H1 (cell line): ENCODE measurements around the gene AFAP1L1. TPM values are rescaled to one million over a fixed set of nuclear protein-coding genes. Genes with fewer than 3 reads are reported as not detected.
A peak's percentile ranks its signal among the peaks of the same experiment; 100 is the strongest.

Source experiments
- CTCF ChIA-PET: fragments of 300-600 bp; sonication (Branson Sonifier 250); formaldehyde crosslinking; loops from one replicate; lab custom pipeline; 2021; ENCODE audit not compliant: partially characterized antibody; lab: Charles Lee
- POLR2A ChIA-PET: fragments of 300-600 bp; sonication (Branson Sonifier 250); formaldehyde crosslinking; loops from one replicate; lab custom pipeline; 2021; ENCODE audit warnings: inconsistent platforms; ENCODE audit not compliant: partially characterized antibody; lab: Charles Lee
- DNase-seq, 2 experiments: peaks; one replicate each; pipeline versions ENCODE4 v3.0.0 to v3.0.0-alpha.2; 2010 to 2022; ENCODE audit warnings: low spot score in 2 of 2, low read depth in 1 of 2, mixed read lengths in 1 of 2
- FAIRE-seq: peaks from 2 replicates; lab custom pipeline; 2011; peaks lifted over from hg19 to GRCh38; lab: Jason Lieb, UNC
- H2AFZ ChIP-seq: 2 replicates; pipeline ENCODE4 v1.8.1; 2012; ENCODE audit warnings: low read length, inconsistent platforms
- H2AK5ac ChIP-seq: 2 replicates; pipeline ENCODE4 v1.6.1; 2013; ENCODE audit warnings: low read depth, low read length
- H2BK120ac ChIP-seq: replicated peaks from 2 replicates; pipeline ENCODE3; 2013; ENCODE audit warnings: low read depth, low read length, inconsistent platforms
- H2BK12ac ChIP-seq: 2 replicates; pipeline ENCODE4 v1.6.1; 2013; ENCODE audit warnings: low read depth, low read length
- H2BK15ac ChIP-seq: 2 replicates; pipeline ENCODE4 v1.6.1; 2013; ENCODE audit warnings: low read length
- H2BK20ac ChIP-seq: 2 replicates; pipeline ENCODE4 v1.6.1; 2013; ENCODE audit warnings: low read length
- H2BK5ac ChIP-seq: 2 replicates; pipeline ENCODE4 v1.6.1; 2013; ENCODE audit warnings: low read depth, low read length
- H3K14ac ChIP-seq: 2 replicates; pipeline ENCODE4 v1.6.1; 2013; ENCODE audit warnings: inconsistent platforms; ENCODE audit not compliant: insufficient read length
- H3K18ac ChIP-seq: 2 replicates; pipeline ENCODE4 v1.6.1; 2013; ENCODE audit warnings: low read length; ENCODE audit errors: extremely low read depth
- H3K23ac ChIP-seq: 2 replicates; pipeline ENCODE4 v1.6.1; 2013; ENCODE audit warnings: inconsistent platforms; ENCODE audit not compliant: insufficient read length
- H3K23me2 ChIP-seq: 2 replicates; pipeline ENCODE4 v1.6.1; 2013; ENCODE audit warnings: low read depth, low read length
- H3K27ac ChIP-seq: 2 replicates; pipeline ENCODE4 v1.6.1; 2011; ENCODE audit warnings: low read depth, low read length, inconsistent platforms
- H3K27me3 ChIP-seq, 4 experiments: replicated peaks in 1 of 4; 1 replicate in 1 of 4; 2 replicates in 3 of 4; pipeline versions ENCODE4 v1.6.1 to v1.8.1; 2011 to 2013; ENCODE audit warnings: low read length in 3 of 4, mild to moderate bottlenecking in 3 of 4, inconsistent platforms in 2 of 4, mixed read lengths in 2 of 4, moderate library complexity in 1 of 4; ENCODE audit not compliant: control insufficient read depth in 3 of 4, insufficient read depth in 3 of 4; ENCODE audit errors: extremely low read depth in 1 of 4
- H3K36me3 ChIP-seq, 4 experiments: 2 replicates each; pipeline versions ENCODE4 v1.6.1 to v1.8.1; 2011 to 2013; ENCODE audit warnings: mild to moderate bottlenecking in 4 of 4, low read length in 3 of 4, moderate library complexity in 2 of 4, control low read depth in 1 of 4, inconsistent platforms in 1 of 4; ENCODE audit not compliant: insufficient read depth in 4 of 4, control insufficient read depth in 2 of 4
- H3K4ac ChIP-seq: replicated peaks from 2 replicates; pipeline ENCODE3; 2013; ENCODE audit warnings: low read length, low read depth, mixed read lengths, inconsistent platforms; ENCODE audit not compliant: insufficient read length
- H3K4me1 ChIP-seq, 4 experiments: replicated peaks in 1 of 4; 1 replicate in 1 of 4; 2 replicates in 3 of 4; pipeline versions ENCODE4 v1.6.1 to v1.8.1; 2011 to 2013; ENCODE audit warnings: low read length in 3 of 4, inconsistent platforms in 2 of 4, mixed read lengths in 1 of 4; ENCODE audit not compliant: insufficient read depth in 4 of 4, control insufficient read depth in 3 of 4
- H3K4me2 ChIP-seq, 2 experiments: 2 replicates each; pipeline versions ENCODE4 v1.6.1 to v1.8.1; 2011 to 2013; ENCODE audit warnings: low read depth in 2 of 2, low read length in 2 of 2, control low read depth in 1 of 2, inconsistent platforms in 1 of 2, mild to moderate bottlenecking in 1 of 2; ENCODE audit not compliant: insufficient read depth in 1 of 2
- H3K4me3 ChIP-seq, 4 experiments: fragments of 200-600, 300-600 bp in 1 of 4; sonication (generic), shearing (Covaris generic), sonication (Bioruptor Twin) in 1 of 4; 2 replicates each; pipeline versions ENCODE4 v1.5.1 to v1.8.1; 2011 to 2016; ENCODE audit warnings: low read length in 4 of 4, low read depth in 3 of 4, control low read depth in 2 of 4, inconsistent platforms in 2 of 4, mild to moderate bottlenecking in 2 of 4, mixed read lengths in 1 of 4, moderate library complexity in 1 of 4; ENCODE audit not compliant: insufficient read depth in 2 of 4; ENCODE audit errors: extremely low read depth in 1 of 4
- H3K56ac ChIP-seq: replicated peaks from 2 replicates; pipeline ENCODE3; 2013; ENCODE audit warnings: low read depth, mild to moderate bottlenecking, mixed read lengths, low read length, inconsistent platforms; ENCODE audit not compliant: insufficient read length
- H3K79me1 ChIP-seq: 2 replicates; pipeline ENCODE4 v1.6.1; 2013; ENCODE audit warnings: low read depth, low read length, control low read depth
- H3K79me2 ChIP-seq, 2 experiments: 2 replicates each; pipeline versions ENCODE4 v1.6.1 to v1.8.1; 2012 to 2013; ENCODE audit warnings: low read length in 2 of 2, mild to moderate bottlenecking in 2 of 2, inconsistent platforms in 1 of 2; ENCODE audit not compliant: insufficient read depth in 2 of 2, control insufficient read depth in 1 of 2
- H3K9ac ChIP-seq, 4 experiments: replicated peaks in 1 of 4; 1 replicate in 1 of 4; 2 replicates in 3 of 4; pipeline versions ENCODE4 v1.6.1 to v1.8.1; 2011 to 2013; ENCODE audit warnings: low read depth in 3 of 4, low read length in 3 of 4, control low read depth in 2 of 4, mild to moderate bottlenecking in 2 of 4, moderate library complexity in 2 of 4, inconsistent platforms in 1 of 4; ENCODE audit errors: extremely low read depth in 1 of 4
- H3K9me3 ChIP-seq, 2 experiments: 2 replicates each; pipeline versions ENCODE4 v1.6.1 to v1.8.1; 2012 to 2013; ENCODE audit warnings: mild to moderate bottlenecking in 2 of 2, moderate library complexity in 2 of 2, control low read depth in 1 of 2, inconsistent platforms in 1 of 2, low read depth in 1 of 2, low read length in 1 of 2, mixed read lengths in 1 of 2; ENCODE audit not compliant: insufficient read depth in 2 of 2
- H4K20me1 ChIP-seq, 2 experiments: replicated peaks in 1 of 2; 2 replicates each; pipeline versions ENCODE3 to v1.8.1; 2011 to 2013; ENCODE audit warnings: inconsistent platforms in 2 of 2, low read length in 2 of 2, mild to moderate bottlenecking in 1 of 2; ENCODE audit not compliant: insufficient read depth in 2 of 2, control insufficient read depth in 1 of 2
- H4K5ac ChIP-seq: 2 replicates; pipeline ENCODE4 v1.6.1; 2013; ENCODE audit warnings: low read length, low read depth, mixed read lengths, inconsistent platforms; ENCODE audit not compliant: insufficient read length
- H4K8ac ChIP-seq: 2 replicates; pipeline ENCODE4 v1.8.0; 2013; ENCODE audit warnings: mild to moderate bottlenecking, moderate library complexity, low read length, inconsistent platforms; ENCODE audit not compliant: insufficient read depth; ENCODE audit errors: extremely low read depth
- H4K91ac ChIP-seq: replicated peaks from 2 replicates; pipeline ENCODE3; 2013; ENCODE audit warnings: low read length, mixed read lengths, inconsistent platforms; ENCODE audit not compliant: insufficient read length
- CTCF ChIP-seq, 3 experiments: IDR thresholded peaks; 1 replicate in 2 of 3; 2 replicates in 1 of 3; pipeline versions ENCODE4 v1.5.1 to v1.6.1; 2011; ENCODE audit warnings: low read length in 3 of 3, mild to moderate bottlenecking in 3 of 3, inconsistent platforms in 2 of 3, low read depth in 1 of 3, moderate library complexity in 1 of 3; ENCODE audit not compliant: insufficient read depth in 1 of 3; ENCODE audit errors: control extremely low read depth in 1 of 3
- E2F6 ChIP-seq: IDR thresholded peaks from 2 replicates; pipeline ENCODE4 v1.6.1; 2012; ENCODE audit warnings: inconsistent platforms
- MAX ChIP-seq: IDR thresholded peaks from 2 replicates; pipeline ENCODE4 v1.6.1; 2012; ENCODE audit warnings: inconsistent platforms
- RNF2 ChIP-seq: fragments of 200-900, 300-1000 bp; sonication (generic); IDR thresholded peaks from 2 replicates; pipeline ENCODE4 v1.7.1; 2016; ENCODE audit warnings: borderline replicate concordance, low read depth, mild to moderate bottlenecking, antibody characterized with exemption, low read length; ENCODE audit not compliant: poor library complexity, severe bottlenecking; ENCODE audit errors: missing control alignments
- SAP30 ChIP-seq: fragments of 300-600 bp; sonication (generic); IDR thresholded peaks from 2 replicates; pipeline ENCODE4 v1.7.1; 2012; ENCODE audit warnings: low read length, moderate library complexity, mild to moderate bottlenecking, inconsistent platforms; ENCODE audit not compliant: insufficient read depth, insufficient replicate concordance
- YY1 ChIP-seq: IDR thresholded peaks from 2 replicates; pipeline ENCODE4 v1.6.1; 2011; ENCODE audit warnings: low read depth, mild to moderate bottlenecking, low read length
- WGBS, 2 experiments: shearing (Covaris generic) in 1 of 2; methylation state at CpG; one replicate each; pipeline versions ENCODE4 v1.1.6 to v1.1.7; 2013 to 2015; ENCODE audit warnings: low lambda C conversion rate in 2 of 2, mixed read lengths in 2 of 2, inconsistent platforms in 1 of 2, low coverage in 1 of 2, missing lambda C conversion rate in 1 of 2; ENCODE audit not compliant: insufficient replicate concordance in 2 of 2, insufficient coverage in 1 of 2, insufficient read length in 1 of 2; ENCODE audit errors: extremely low coverage in 1 of 2, missing lambda C conversion rate in 1 of 2; 5-methylcytosine and 5-hydroxymethylcytosine counted together
- polyA plus RNA-seq, 7 experiments: library from polyadenylated mRNA; depleted of rRNA in 3 of 7; stranded (reverse) in 5 of 7; unstranded in 2 of 7; fragments of >200 nt in 5 of 7; fragments of 200-250 nt in 2 of 7; gene quantifications; 1 replicate in 5 of 7; 2 replicates in 1 of 7; 4 replicates in 1 of 7; pipeline versions ENCODE4 v1.2.1 to v1.2.3, GENCODE V29; 2011 to 2013; ENCODE audit warnings: missing spikeins in 2 of 7, mixed read lengths in 2 of 7
- total RNA-seq: library from RNA; stranded (reverse); fragmentation: NEBNext Ultra II Directional; extraction: Animal tissue kit (Norgen Biotek cat#: 25700); gene quantifications from 2 replicates; pipeline ENCODE4 v1.2.1, GENCODE V29; 2021

Gene AFAP1L1
- total and polyA plus RNA-seq, 2 of the 8 experiments (the other 6 are each of a cell fraction or from before 2014, with no cell fraction given), result 0.79 to 4.7 TPM

GRCh38 chr5:149317281-149318048, 45.8 kb downstream of the AFAP1L1 start:
- peak overlapping the region; percentile 72; the same call in 1 of the 2 replicates for H2BK5ac ChIP-seq
- peak; percentile 38 for TF ChIP-seq E2F6
- peak; percentile 63; the same call in 1 of the 2 replicates for TF ChIP-seq YY1
- peak; percentile 54; the same call in 1 of the 2 replicates for TF ChIP-seq MAX
- no peak for TF ChIP-seq RNF2
- peak in 2 of 3 experiments; percentile 63 to 67; a peak in 3 of 4 replicates for TF ChIP-seq CTCF (IDR thresholded peaks at IDR 0.05; ENCODE audit: control extremely low read depth in 1 of 3, insufficient read depth in 1 of 3, low read depth in 1 of 3, low read length in 3 of 3)
- no peak for TF ChIP-seq SAP30

More at GRCh38 chr5:149317281-149318048, 45.8 kb downstream of the AFAP1L1 start:
- Histone ChIP-seq H2BK15ac (no peak overlapping the region; the same call in 1 of the 2 replicates), H2BK120ac (no peak overlapping the region), H3K4me3 (no peak overlapping the region), H2AFZ (peak overlapping the region; percentile 94), H3K9ac (no peak overlapping the region), H3K23me2 (no peaks in the 10 kb centered on the region), H3K79me2 (no peaks in the 10 kb centered on the region), H3K27ac (no peak overlapping the region; the same call in 1 of the 2 replicates), H4K20me1 (no peaks in the 10 kb centered on the region), H3K56ac (no peak overlapping the region), H3K18ac (peak overlapping the region; percentile 11; the same call in 1 of the 2 replicates), H3K4me2 (no peak overlapping the region), H4K91ac (peak overlapping the region; percentile 48), H3K27me3 (no peaks in the 10 kb centered on the region), H3K4ac (no peak overlapping the region), H3K36me3 (no peaks in the 10 kb centered on the region), H3K9me3 (no peaks in the 10 kb centered on the region), H2BK12ac (peak overlapping the region; percentile 89; the same call in 1 of the 2 replicates), H3K14ac (no peak overlapping the region), H3K4me1 (peaks cover 0 to 4% (median 1%) of the 10 kb centered on the region in 4 experiments; a peak in 4 of 7 replicates), H3K23ac (no peak overlapping the region), H2BK20ac (no peak overlapping the region), H4K5ac (no peak overlapping the region), H4K8ac (peak overlapping the region; percentile 86; the same call in 1 of the 2 replicates), H2AK5ac (no peak overlapping the region), H3K79me1 (no peaks in the 10 kb centered on the region)
- WGBS, 2 experiments, result 86% methylated on average over 14 of the region's 14 CpGs; no CpG with 5 or more reads in 1 of the 2 experiments
- DNase-seq (no peak), FAIRE-seq (peak; percentile 87)
- ChIA-PET POLR2A (interaction anchor here (0.6 to 1.6 kb wide), 4 partner anchors 12 to 800 kb away, joined by 3 to 4 read pairs (median 4); partner anchors contain the start of gene GRPEL2), CTCF (interaction anchor here (0.8 to 5.0 kb wide), 31 partner anchors 8 to 244 kb away, joined by 3 to 43 read pairs (median 4); partner anchors contain the start of gene GRPEL2)
